UCSD-AML1 (cell line): ENCODE data around the gene SLC22A8.
"Not testable (repeated sequence)": the region's sequence is repeated elsewhere in the genome, so short reads cannot be mapped to it uniquely, and the experiment has no call there.

Source experiments
- DNase-seq: peaks from one replicate; lab custom pipeline; 2025; ENCODE audit not compliant: unreplicated experiment; lab: John Stamatoyannopoulos, UW

SLC22A8 gene

GRCh38 chr11:62988276-62988675, 27.4 kb downstream of the SLC22A8 start:
- DNase-seq: no peak

GRCh38 chr11:62985041-62985750, 30.4 kb downstream of the SLC22A8 start:
- no peak for DNase-seq

GRCh38 chr11:62984451-62984991, 31.1 kb downstream of the SLC22A8 start, which contains the start of gene SLC22A6:
TSS of gene SLC22A6 (minus strand) at chr11:62984967. CDS start at chr11:62984690, 277 bp downstream.
- DNase-seq: no peak

GRCh38 chr11:62983536-62984199, 32.0 kb downstream of the SLC22A8 start:
- no peak for DNase-seq

GRCh38 chr11:62981743-62982142, 33.9 kb downstream of the SLC22A8 start:
- DNase-seq: no peak

- DNase-seq: no peak
Measured at GRCh38 chr11:62980133-62980760, 35.4 kb downstream of the SLC22A8 start.

GRCh38 chr11:62976109-62976508, 39.5 kb downstream of the SLC22A8 start:
- DNase-seq: no peak

- peak; percentile 31 for DNase-seq
Measured at GRCh38 chr11:62974848-62975522, 40.7 kb downstream of the SLC22A8 start.

- DNase-seq: no peak
Measured at GRCh38 chr11:62965574-62965973, 50.1 kb downstream of the SLC22A8 start.

GRCh38 chr11:62962391-62962790, 53.2 kb downstream of the SLC22A8 start:
- DNase-seq: no peak

GRCh38 chr11:62961017-62961570, 54.5 kb downstream of the SLC22A8 start:
- DNase-seq: no peak

GRCh38 chr11:62959422-62959980, 56.1 kb downstream of the SLC22A8 start:
- DNase-seq: no peak

- DNase-seq: no peak
Measured at GRCh38 chr11:62958547-62959421, 56.9 kb downstream of the SLC22A8 start.

GRCh38 chr11:62957147-62957546, 58.5 kb downstream of the SLC22A8 start:
- DNase-seq: no peak

GRCh38 chr11:62954478-62954877, 61.2 kb downstream of the SLC22A8 start:
- DNase-seq: no peak

GRCh38 chr11:62953811-62954210, 61.8 kb downstream of the SLC22A8 start:
- no peak for DNase-seq

GRCh38 chr11:62948765-62949320, 66.8 kb downstream of the SLC22A8 start:
- no peak for DNase-seq

- not testable (repeated sequence) for DNase-seq
Measured at GRCh38 chr11:62945538-62945937, 70.1 kb downstream of the SLC22A8 start.
